Measurements from ENCODE around the gene LCK. TPM values are rescaled to one million over a fixed set of nuclear protein-coding genes. Genes with fewer than 3 reads are reported as not detected.

Gene LCK
- total and polyA plus RNA-seq, 9 of the 15 experiments (the other 6 are each of a cell fraction or from before 2014, with no cell fraction given) = 0.04 to 0.47 (median 0.13) TPM; not detected in 6

DNA sequence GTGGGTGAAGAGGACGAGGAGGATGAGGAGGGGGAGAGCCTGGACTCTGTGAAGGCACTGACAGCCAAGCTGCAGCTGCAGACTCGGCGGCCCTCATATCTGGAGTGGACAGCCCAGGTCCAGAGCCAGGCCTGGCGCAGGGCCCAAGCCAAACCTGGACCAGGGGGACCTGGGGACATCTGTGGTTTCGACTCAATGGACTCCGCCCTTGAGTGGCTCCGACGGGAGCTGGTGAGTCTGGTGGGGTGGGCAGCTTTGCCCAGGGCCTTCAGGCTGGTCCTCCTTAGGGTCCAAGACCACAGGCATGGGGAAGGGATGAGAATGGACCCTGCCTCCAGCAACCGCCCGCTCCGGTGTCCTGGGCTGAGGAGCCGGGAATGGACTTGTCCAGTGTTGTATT, 3.6 kb upstream of the LCK start:
- ChIA-PET POLR2A (interaction anchor here (0.8 to 1.9 kb wide), 10 partner anchors 8 to 90 kb away, joined by 3 to 9 read pairs (median 4); partner anchors contain the start of gene IQCC), CTCF (ENCODE audit: low intra/inter-chr PET ratio) (interaction anchor here (1.4 kb wide), 1 partner anchor 31 kb away, joined by 8 read pairs; no protein-coding TSS in a partner anchor)
- no peak for FAIRE-seq
- Histone ChIP-seq H3K4me1 (replicated peaks in 1 of 2; ENCODE audit: control insufficient read depth in 2 of 2, insufficient read depth in 2 of 2, low read length in 2 of 2) (peaks cover 29 to 33% of the 10 kb centered on the region in 2 experiments; a peak in 4 of 5 replicates), H3K9me3 (replicated peaks; ENCODE audit: control insufficient read depth, insufficient read depth, low read depth, low read length) (no peaks in the 10 kb centered on the region), H3K9ac (ENCODE audit: insufficient read depth in 1 of 2, low read depth in 2 of 2, low read length in 2 of 2) (peak overlapping the region in 1 of 2 experiments; percentile 49; a peak in 2 of 4 replicates), H3K79me2 (ENCODE audit: control insufficient read depth, insufficient read depth, low read length) (no peaks in the 10 kb centered on the region), H3K4me2 (ENCODE audit: insufficient read depth, low read length) (no peak overlapping the region), H2AFZ (ENCODE audit: low read depth, low read length) (peak overlapping the region; percentile 99), H3K9me1 (ENCODE audit: control insufficient read depth, insufficient read depth, low read length) (no peaks in the 10 kb centered on the region), H4K20me1 (replicated peaks; ENCODE audit: control insufficient read depth, insufficient read depth, low read length) (no peaks in the 10 kb centered on the region), H3K36me3 (ENCODE audit: control insufficient read depth, insufficient read depth, low read length) (no peaks in the 10 kb centered on the region), H3K4me3 (no peak overlapping the region), H3K27ac (ENCODE audit: extremely low read depth, low read depth, low read length) (no peak overlapping the region), H3K27me3 (ENCODE audit: control insufficient read depth in 2 of 2, insufficient read depth in 2 of 2, low read length in 2 of 2) (no peaks in the 10 kb centered on the region)
- TF ChIP-seq CBFB (CRISPR knock-in tag; IDR thresholded peaks at IDR 0.05) = 0 out of 2 replicates have a peak, but pooled peaks have one; percentile 24
- TF ChIP-seq CBFA2T3 (IDR thresholded peaks at IDR 0.05) = peak; percentile 34; the same call in 1 of the 2 replicates
- TF ChIP-seq PTBP1 (IDR thresholded peaks at IDR 0.05; ENCODE audit: low read depth, low read length) = 0 out of 2 replicates have a peak, but pooled peaks have one; percentile 26
- 0 out of 2 replicates have a peak, but pooled peaks have one; percentile 38 for TF ChIP-seq ZNF830 (CRISPR knock-in tag; IDR thresholded peaks at IDR 0.05)
- no peak for TF ChIP-seq TEAD4 (IDR thresholded peaks at IDR 0.05; ENCODE audit: low read length)
- TF ChIP-seq TEAD4 (CRISPR knock-in tag; IDR thresholded peaks at IDR 0.05; ENCODE audit: borderline replicate concordance) = no peak
- DNase-seq (ENCODE audit: extremely low read depth in 1 of 4, low spot score in 3 of 4) = no peak
- WGBS (ENCODE audit: insufficient coverage, low coverage, missing lambda C conversion rate) = 66% methylated on average over 12 of the region's 12 CpGs
- intact Hi-C loops (cut with micrococcal nuclease) = loop anchor here (5.0 kb wide), 1 partner anchor 40 kb away; the partner anchor contains the start of genes DCDC2B and IQCC
- 0 out of 3 replicates have a peak, but pooled peaks have one; percentile 2 for ATAC-seq
- in situ Hi-C loops (cut with MboI) = no loop called here
- no TSS peak for BruUV-seq (replicated peaks)

Measured in K562 (cell line).